GM12892 (cell line): ENCODE results near the gene EPB41L4A.

Source experiments
- POLR2A ChIP-seq: IDR thresholded peaks from 2 replicates; pipeline ENCODE4 v1.6.1; 2011; ENCODE audit warnings: low read depth, low read length, control low read depth
- POLR2AphosphoS5 ChIP-seq: IDR thresholded peaks from 2 replicates; pipeline ENCODE4 v1.6.1; 2011; ENCODE audit warnings: low read depth, low read length, control low read depth

DNA sequence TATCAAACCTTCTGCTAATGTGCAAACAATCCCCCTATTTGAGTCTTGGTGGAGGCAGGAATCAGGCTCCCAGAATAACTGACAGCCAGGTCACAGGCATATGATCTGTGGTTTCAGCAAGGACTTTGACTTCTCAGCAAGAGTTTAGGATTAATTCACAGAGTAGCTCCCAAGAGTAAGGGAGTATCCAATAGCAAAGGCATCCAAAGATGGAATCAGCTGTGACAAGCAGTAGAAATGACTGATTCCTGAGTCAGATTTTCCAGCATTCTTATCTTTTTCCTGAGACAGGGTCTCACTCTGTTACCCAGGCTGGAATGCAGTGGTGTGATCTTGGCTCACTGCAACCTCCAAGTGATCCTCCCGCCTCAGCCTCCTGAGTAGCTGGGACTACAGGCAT, 108.3 kb downstream of the EPB41L4A start:
- TF ChIP-seq POLR2A (no peak), POLR2AphosphoS5 (no peak)
